GM12873 (cell line): ENCODE results near the gene NCOA3.

Experiments used
- TF ChIP-seq, protein P1 (sequence below): IDR thresholded peaks from 2 replicates; pipeline ENCODE4 v1.5.1; 2012; ENCODE audit warnings: low read depth, mild to moderate bottlenecking, moderate library complexity, low read length, control low read depth; ENCODE audit not compliant: insufficient read depth; ENCODE audit errors: missing control alignments

Gene NCOA3

DNA sequence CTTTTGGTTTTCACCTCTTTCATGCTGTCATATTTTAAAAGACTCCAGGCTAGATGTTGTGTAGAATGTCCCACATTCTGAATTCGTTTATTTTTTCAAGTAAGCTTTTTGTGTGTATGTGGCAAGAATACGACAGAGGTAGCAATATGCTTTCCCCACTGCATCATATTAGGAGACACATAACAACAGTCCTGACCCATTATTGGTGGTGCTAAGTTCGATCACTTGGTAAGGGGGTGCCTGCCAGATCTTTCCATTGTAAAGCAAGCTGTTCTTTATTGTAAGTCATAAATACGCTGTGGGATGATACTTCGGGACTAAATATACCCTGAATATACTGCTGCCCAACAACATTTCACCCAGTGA, 588 bp upstream of the NCOA3 start:
- TF ChIP-seq, protein P1, sequence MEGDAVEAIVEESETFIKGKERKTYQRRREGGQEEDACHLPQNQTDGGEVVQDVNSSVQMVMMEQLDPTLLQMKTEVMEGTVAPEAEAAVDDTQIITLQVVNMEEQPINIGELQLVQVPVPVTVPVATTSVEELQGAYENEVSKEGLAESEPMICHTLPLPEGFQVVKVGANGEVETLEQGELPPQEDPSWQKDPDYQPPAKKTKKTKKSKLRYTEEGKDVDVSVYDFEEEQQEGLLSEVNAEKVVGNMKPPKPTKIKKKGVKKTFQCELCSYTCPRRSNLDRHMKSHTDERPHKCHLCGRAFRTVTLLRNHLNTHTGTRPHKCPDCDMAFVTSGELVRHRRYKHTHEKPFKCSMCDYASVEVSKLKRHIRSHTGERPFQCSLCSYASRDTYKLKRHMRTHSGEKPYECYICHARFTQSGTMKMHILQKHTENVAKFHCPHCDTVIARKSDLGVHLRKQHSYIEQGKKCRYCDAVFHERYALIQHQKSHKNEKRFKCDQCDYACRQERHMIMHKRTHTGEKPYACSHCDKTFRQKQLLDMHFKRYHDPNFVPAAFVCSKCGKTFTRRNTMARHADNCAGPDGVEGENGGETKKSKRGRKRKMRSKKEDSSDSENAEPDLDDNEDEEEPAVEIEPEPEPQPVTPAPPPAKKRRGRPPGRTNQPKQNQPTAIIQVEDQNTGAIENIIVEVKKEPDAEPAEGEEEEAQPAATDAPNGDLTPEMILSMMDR = no peak

DNA sequence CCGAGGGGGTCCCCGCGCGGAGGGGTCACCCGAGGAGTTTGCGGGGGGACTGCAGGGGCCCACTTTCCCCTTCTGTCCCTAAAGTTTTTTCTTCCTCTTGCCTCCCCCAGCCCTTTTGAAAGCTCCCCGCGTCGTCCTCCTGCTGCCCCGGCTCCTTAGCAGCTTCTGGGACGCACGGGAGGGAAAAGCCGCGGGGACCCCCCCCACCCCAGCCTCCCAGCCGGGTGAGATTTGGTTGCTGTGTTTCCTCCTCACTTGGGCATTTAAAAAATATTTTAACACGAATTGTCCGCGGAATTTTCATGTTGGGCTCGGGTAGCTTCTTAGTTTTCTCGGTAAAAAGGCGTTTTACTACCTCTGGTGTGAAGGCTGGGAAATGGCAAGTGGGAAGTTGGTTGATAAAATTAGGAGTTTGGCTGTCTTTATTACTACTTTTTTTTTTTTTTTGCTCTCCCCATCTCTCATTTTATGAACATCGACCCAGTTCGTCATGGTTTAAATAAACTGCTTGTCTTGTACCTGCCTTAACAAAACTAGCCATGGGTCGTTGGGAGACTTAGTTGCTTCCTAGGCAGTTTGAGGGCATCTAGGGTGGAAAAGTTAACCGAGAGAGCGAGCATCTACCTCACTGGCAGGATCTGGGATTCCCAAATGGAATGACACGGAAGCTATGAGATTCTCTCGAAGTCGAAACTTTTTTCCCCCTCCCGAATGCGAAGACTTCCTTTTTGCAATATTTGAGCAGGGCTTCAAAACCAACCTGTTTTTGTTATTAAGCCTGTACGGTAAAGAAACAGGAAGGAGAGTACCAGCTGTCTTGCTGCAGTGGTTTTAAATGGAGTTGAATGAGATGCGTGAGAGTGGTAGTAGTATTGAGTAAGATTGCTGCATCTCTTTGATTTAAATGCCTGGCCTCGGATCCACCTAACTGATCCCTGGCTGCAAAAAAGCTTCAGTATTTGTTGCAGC, 868 bp downstream of the NCOA3 start:
- TF ChIP-seq, protein P1 = no peak

DNA sequence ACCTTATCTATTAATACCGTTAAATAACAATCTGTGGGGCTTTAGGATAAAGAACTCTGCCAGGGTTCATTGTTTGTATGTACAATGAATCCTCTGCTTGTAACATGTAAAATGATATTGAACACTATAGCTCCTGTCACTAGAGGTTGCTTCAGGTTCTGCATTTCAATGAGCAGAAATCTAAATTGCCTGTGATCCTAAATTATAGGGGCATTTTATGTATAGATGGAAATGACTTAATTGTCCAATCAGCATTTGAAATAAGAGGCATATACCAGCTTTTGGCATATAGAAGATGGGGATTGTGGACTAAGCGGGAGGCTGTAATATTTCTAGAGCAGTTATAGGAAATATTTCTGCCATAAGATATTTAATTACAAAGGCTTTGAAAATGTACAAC, 2.0 kb downstream of the NCOA3 start:
- TF ChIP-seq, protein P1 = no peak

DNA sequence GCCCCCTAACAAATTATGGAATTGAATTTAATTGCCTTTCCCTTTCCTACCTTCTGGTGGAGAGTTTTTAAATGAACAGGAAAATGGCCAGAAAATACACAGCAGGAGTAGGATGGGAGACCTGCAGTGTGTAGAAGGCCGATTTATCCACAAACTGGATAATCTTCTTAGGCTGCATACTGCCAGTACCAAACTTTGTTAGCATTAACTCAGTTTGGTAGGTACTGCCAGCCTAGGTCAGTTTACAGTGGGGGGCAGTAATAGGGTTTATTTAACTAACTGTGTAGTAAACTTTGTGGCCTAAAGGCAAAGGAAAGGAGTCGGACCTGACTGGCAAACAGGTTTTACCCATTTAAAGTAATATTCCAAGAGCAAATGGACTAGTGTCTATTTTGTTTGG, 4.6 kb downstream of the NCOA3 start:
- TF ChIP-seq, protein P1 = no peak

DNA sequence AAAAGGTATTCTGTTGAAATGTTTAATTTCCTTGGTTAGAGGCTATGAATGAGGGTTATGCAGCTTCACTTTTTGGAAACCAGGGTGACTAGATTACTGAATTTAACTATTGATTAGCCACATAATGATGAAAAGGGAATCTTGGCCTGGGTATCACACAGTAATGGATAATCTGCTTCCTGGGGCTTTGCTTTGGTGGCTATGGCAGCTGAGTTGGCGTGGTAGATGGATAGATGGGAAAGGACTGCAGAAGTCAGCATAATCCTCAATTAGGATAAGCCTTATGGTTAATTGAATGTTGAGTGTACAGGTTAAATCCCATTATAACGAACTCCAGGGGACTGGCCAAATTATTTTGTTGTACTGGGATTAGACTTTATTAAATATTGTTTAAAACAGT, 5.2 kb downstream of the NCOA3 start:
- TF ChIP-seq, protein P1 = no peak

DNA sequence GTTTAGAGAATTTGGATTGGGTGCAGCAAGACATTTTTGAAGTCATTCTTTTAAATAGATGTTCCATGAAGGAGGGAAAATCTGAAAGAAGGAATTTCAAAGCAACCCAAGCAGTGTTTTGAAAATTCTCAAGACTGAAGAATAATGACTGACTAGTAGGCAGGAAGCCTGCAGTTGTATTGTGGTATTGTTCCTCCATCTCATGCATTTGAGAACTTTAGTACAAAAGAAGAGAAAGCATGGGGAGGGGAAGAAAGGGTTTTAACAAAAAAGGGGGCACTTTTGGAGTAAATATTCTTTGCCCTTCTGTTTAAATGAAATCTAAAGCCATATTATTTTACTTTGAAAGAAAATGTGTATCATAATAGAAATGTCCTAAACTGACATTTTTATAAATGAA, 6.6 kb downstream of the NCOA3 start:
- TF ChIP-seq, protein P1 = no peak

DNA sequence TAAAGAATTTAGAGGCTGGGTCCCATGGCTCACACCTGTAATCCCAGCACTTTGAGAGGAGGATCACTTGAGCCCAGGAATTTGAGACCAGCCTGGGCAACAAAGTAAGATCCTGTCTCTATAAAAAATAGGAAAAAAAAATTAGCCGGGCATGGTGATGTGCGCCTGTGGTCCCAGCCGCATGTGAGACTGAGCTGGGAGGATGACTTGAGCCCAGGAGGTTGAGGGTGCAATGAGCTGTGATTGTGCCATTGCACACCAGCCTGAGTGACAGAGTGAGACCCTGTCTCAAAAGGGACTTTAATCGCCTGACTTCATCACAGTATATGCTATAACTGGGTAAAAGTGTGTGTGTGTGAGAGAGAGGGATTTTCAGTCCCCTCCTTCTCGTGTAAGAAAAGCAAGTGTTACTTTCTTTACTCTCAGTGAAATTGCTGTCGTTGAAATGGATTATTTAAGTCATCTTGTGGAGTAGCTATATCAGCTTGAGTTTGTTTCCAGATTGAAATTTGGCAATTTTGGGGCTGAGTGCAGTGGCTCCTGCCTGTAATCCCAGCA, 7.5 kb downstream of the NCOA3 start:
- TF ChIP-seq, protein P1 = no peak
